ENCODE measurements around the gene SOX2. TPM values are rescaled to one million over a fixed set of nuclear protein-coding genes. Genes with fewer than 3 reads are reported as not detected.

SOX2 gene
- total and polyA plus RNA-seq, 2 donors (not counting 1 experiment from before 2014, with no cell fraction given), result not detected

DNA sequence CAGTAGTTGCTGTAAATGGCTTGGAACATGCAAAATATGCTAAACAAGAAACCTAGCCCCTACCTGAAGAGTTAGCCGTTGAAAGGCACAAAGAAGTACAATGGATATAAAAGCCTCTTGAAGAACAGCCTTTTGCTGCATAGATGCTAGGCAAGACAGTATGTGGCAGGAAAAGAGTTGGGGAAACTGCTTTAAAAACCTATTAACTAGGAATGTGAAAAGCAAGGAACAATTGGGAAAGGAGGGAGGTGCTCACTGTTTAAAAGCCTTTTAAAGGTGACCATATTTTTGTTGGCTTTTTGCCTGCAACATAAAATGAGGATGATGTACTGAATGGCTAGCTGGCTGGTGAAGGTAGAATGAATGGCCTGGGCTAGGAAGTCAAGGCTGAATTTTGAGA, 24.5 kb upstream of the SOX2 start:
- Histone ChIP-seq H3K27ac (ENCODE audit: low read length in 2 of 2) (no peak overlapping the region), H3K27me3 (replicated peaks in 1 of 4; ENCODE audit: control extremely low read depth in 1 of 4, control insufficient read depth in 3 of 4, insufficient read depth in 4 of 4, low read length in 3 of 4) (peaks cover 0 to 6% (median 0%) of the 10 kb centered on the region in 4 experiments), H3K4me1 (ENCODE audit: control insufficient read depth in 2 of 2, insufficient read depth in 2 of 2, low read length in 2 of 2) (no peaks in the 10 kb centered on the region), H3K79me2 (ENCODE audit: control insufficient read depth, insufficient read depth, low read length) (no peaks in the 10 kb centered on the region), H3K36me3 (replicated peaks in 1 of 2; ENCODE audit: control extremely low read depth in 1 of 2, control insufficient read depth in 1 of 2, extremely low read depth in 1 of 2, insufficient read depth in 2 of 2, low read length in 1 of 2) (no peaks in the 10 kb centered on the region), H3K9me3 (ENCODE audit: control extremely low read depth in 1 of 3, control insufficient read depth in 2 of 3, insufficient read depth in 1 of 3, low read length in 2 of 3) (no peaks in the 10 kb centered on the region), H3K4me2 (replicated peaks; ENCODE audit: low read depth, low read length, poor library complexity, severe bottlenecking) (no peak overlapping the region), H3K4me3 (ENCODE audit: control extremely low read depth in 1 of 5, extremely low read depth in 1 of 5, insufficient read depth in 1 of 5, low read depth in 2 of 5, low read length in 4 of 5) (no peak overlapping the region), H4K20me1 (ENCODE audit: control insufficient read depth, insufficient read depth, low read length, poor library complexity, severe bottlenecking) (no peaks in the 10 kb centered on the region), H3K9ac (ENCODE audit: low read length) (no peak overlapping the region), H2AFZ (ENCODE audit: insufficient read depth, low read depth, low read length, poor library complexity, severe bottlenecking) (no peak overlapping the region)
- H3K27me3 Mint-ChIP-seq, result peaks cover 29% of the 10 kb centered on the region
- no peaks in the 10 kb centered on the region for H3K9me3 Mint-ChIP-seq (ENCODE audit: insufficient read depth)
- no peak overlapping the region for H3K27ac Mint-ChIP-seq
- ChIA-PET CTCF (interaction anchor here (0.9 kb wide), 1 partner anchor 24 kb away, joined by 3 read pairs; the partner anchor contains the start of gene SOX2), POLR2A (no interaction called here)
- intact Hi-C loops (cut with micrococcal nuclease), result no loop called here
- WGBS (ENCODE audit: insufficient coverage), result 100% methylated on average over 1 of the region's 1 CpG
- DNase-seq (no peak), ATAC-seq (ENCODE audit: low read depth) (no peak)
- no peak overlapping the region for H3K4me3 Mint-ChIP-seq
- no peaks in the 10 kb centered on the region for H3K4me1 Mint-ChIP-seq
- no peak for TF ChIP-seq CTCF (IDR thresholded peaks at IDR 0.05)
- TF ChIP-seq EZH2 (IDR thresholded peaks at IDR 0.05; ENCODE audit: borderline replicate concordance, insufficient read depth, low read depth, low read length, poor library complexity, severe bottlenecking), result no peak

GRCh38 chr3:181687731-181688130, 24.0 kb upstream of the SOX2 start:
- ChIA-PET CTCF (interaction anchor here (0.9 kb wide), 1 partner anchor 24 kb away, joined by 3 read pairs; the partner anchor contains the start of gene SOX2), POLR2A (no interaction called here)
- Mint-ChIP-seq H3K9me3 (ENCODE audit: insufficient read depth) (no peaks in the 10 kb centered on the region), H3K27ac (no peak overlapping the region), H3K27me3 (peaks cover 26% of the 10 kb centered on the region), H3K4me1 (no peaks in the 10 kb centered on the region), H3K4me3 (no peak overlapping the region)
- H3K79me2 ChIP-seq (ENCODE audit: control insufficient read depth, insufficient read depth, low read length), result no peaks in the 10 kb centered on the region
- H3K9ac ChIP-seq (ENCODE audit: low read length), result no peak overlapping the region
- no peak overlapping the region for H2AFZ ChIP-seq (ENCODE audit: insufficient read depth, low read depth, low read length, poor library complexity, severe bottlenecking)
- no peaks in the 10 kb centered on the region for H4K20me1 ChIP-seq (ENCODE audit: control insufficient read depth, insufficient read depth, low read length, poor library complexity, severe bottlenecking)
- no peak overlapping the region for H3K4me2 ChIP-seq (replicated peaks; ENCODE audit: low read depth, low read length, poor library complexity, severe bottlenecking)
- no peak for TF ChIP-seq CTCF (IDR thresholded peaks at IDR 0.05)
- no peak for TF ChIP-seq EZH2 (IDR thresholded peaks at IDR 0.05; ENCODE audit: borderline replicate concordance, insufficient read depth, low read depth, low read length, poor library complexity, severe bottlenecking)
- H3K27me3 ChIP-seq (replicated peaks in 1 of 4; ENCODE audit: control extremely low read depth in 1 of 4, control insufficient read depth in 3 of 4, insufficient read depth in 4 of 4, low read length in 3 of 4), result peaks cover 0 to 6% (median 0%) of the 10 kb centered on the region in 4 experiments
- ATAC-seq (ENCODE audit: low read depth) (no peak), DNase-seq (no peak)
- no peaks in the 10 kb centered on the region for H3K9me3 ChIP-seq (ENCODE audit: control extremely low read depth in 1 of 3, control insufficient read depth in 2 of 3, insufficient read depth in 1 of 3, low read length in 2 of 3)
- H3K4me1 ChIP-seq (ENCODE audit: control insufficient read depth in 2 of 2, insufficient read depth in 2 of 2, low read length in 2 of 2), result no peaks in the 10 kb centered on the region
- WGBS (ENCODE audit: insufficient coverage), result no CpG with 5 or more reads among the region's 2 CpGs
- H3K36me3 ChIP-seq (replicated peaks in 1 of 2; ENCODE audit: control extremely low read depth in 1 of 2, control insufficient read depth in 1 of 2, extremely low read depth in 1 of 2, insufficient read depth in 2 of 2, low read length in 1 of 2), result no peaks in the 10 kb centered on the region
- intact Hi-C loops (cut with micrococcal nuclease), result no loop called here
- H3K27ac ChIP-seq (ENCODE audit: low read length in 2 of 2), result no peak overlapping the region
- no peak overlapping the region for H3K4me3 ChIP-seq (ENCODE audit: control extremely low read depth in 1 of 5, extremely low read depth in 1 of 5, insufficient read depth in 1 of 5, low read depth in 2 of 5, low read length in 4 of 5)

Measured in B cell (primary cell).